Epidermal melanocyte (primary cell): ENCODE data around the gene CAPN12.

ENCODE experiments used
- DNase-seq: peaks from one replicate; pipeline ENCODE4 v3.0.0; 2011; ENCODE audit warnings: low spot score; ENCODE audit not compliant: insufficient read length

Gene CAPN12

DNA sequence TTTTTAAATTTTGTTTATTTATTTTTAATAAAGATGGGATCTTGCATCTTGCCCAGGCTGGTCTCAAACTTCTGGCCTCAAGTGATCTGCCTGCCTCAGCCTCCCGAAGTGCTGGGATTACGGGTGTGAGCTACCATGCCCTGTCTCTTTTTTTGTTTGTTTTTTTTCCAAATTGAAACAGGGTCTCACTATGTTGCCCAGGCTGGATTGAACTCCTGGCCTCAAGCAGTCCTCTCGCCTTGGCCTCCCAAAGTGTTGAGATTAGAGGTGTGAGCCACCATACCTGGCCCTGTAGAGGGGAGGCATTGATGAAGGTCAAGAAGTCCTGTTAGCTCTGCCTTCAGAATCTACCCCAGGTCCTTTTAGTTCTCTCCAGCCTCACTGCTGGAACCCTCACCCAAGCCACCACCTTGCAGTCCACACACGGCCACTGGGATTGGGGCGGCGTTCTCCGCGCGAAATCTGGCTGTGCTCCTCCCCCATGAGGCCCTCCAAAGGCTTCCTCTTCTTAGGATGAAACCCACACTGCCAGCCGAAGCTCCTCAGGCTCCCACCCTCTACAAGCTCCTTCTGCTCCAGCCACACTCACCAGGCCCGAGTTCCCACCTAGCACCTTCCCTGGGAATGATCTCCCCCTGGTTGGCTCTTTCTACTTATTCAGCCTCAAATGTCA is 61.9 kb downstream of the CAPN12 start:
- no peak for DNase-seq
